SU-DHL-6 (cell line): Measurements from ENCODE around the gene MTX1.
"Not testable (repeated sequence)": the region's sequence is repeated elsewhere in the genome, so short reads cannot be mapped to it uniquely, and the experiment has no call there.

Experiments
- EZH2phosphoT487 ChIP-seq: fragments of 200-600 bp; sonication (generic), shearing (Covaris generic); conservative IDR thresholded peaks from 2 replicates; pipeline ENCODE4 v1.6.1; 2018; ENCODE audit warnings: mild to moderate bottlenecking, antibody characterized with exemption, low read length, moderate library complexity, mixed read lengths
- TF ChIP-seq, protein P1 (sequence below): fragments of 200-600 bp; sonication (generic); IDR thresholded peaks from one replicate; pipeline ENCODE4 v1.5.1; 2017; ENCODE audit warnings: antibody characterized with exemption, mild to moderate bottlenecking, low read length, moderate library complexity; ENCODE audit not compliant: insufficient read depth, poor library complexity, severe bottlenecking

DNA sequence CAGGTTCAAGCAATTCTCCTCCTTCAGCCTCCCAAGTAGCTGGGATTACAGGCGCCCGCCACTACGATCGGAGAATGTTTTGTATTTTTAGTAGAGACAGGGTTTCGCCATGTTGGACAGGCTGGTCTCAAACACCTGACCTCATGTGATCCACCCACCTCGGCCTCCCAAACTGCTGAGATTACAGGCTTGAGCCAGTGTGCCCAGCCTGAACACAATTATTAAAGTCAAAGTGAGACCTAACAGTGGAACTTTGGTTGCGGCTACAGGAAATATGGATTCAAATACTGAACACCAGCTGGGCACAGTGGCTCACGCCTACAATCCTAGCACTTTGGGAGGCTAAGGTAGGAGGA, 16.9 kb downstream of the MTX1 start:
- TF ChIP-seq, protein P1, sequence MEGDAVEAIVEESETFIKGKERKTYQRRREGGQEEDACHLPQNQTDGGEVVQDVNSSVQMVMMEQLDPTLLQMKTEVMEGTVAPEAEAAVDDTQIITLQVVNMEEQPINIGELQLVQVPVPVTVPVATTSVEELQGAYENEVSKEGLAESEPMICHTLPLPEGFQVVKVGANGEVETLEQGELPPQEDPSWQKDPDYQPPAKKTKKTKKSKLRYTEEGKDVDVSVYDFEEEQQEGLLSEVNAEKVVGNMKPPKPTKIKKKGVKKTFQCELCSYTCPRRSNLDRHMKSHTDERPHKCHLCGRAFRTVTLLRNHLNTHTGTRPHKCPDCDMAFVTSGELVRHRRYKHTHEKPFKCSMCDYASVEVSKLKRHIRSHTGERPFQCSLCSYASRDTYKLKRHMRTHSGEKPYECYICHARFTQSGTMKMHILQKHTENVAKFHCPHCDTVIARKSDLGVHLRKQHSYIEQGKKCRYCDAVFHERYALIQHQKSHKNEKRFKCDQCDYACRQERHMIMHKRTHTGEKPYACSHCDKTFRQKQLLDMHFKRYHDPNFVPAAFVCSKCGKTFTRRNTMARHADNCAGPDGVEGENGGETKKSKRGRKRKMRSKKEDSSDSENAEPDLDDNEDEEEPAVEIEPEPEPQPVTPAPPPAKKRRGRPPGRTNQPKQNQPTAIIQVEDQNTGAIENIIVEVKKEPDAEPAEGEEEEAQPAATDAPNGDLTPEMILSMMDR: not testable (repeated sequence)
- TF ChIP-seq EZH2phosphoT487: not testable (repeated sequence)
